H1 (cell line): ENCODE results near the gene TSHZ2. TPM values are rescaled to one million over a fixed set of nuclear protein-coding genes. Genes with fewer than 3 reads are reported as not detected.

Experiments used
- CTCF ChIA-PET: fragments of 300-600 bp; sonication (Branson Sonifier 250); formaldehyde crosslinking; loops from one replicate; lab custom pipeline; 2021; ENCODE audit not compliant: partially characterized antibody; lab: Charles Lee
- POLR2A ChIA-PET: fragments of 300-600 bp; sonication (Branson Sonifier 250); formaldehyde crosslinking; loops from one replicate; lab custom pipeline; 2021; ENCODE audit warnings: inconsistent platforms; ENCODE audit not compliant: partially characterized antibody; lab: Charles Lee
- DNase-seq, 2 experiments: peaks; one replicate each; pipeline versions ENCODE4 v3.0.0 to v3.0.0-alpha.2; 2010 to 2022; ENCODE audit warnings: low spot score in 2 of 2, low read depth in 1 of 2, mixed read lengths in 1 of 2
- FAIRE-seq: peaks from 2 replicates; lab custom pipeline; 2011; peaks lifted over from hg19 to GRCh38; lab: Jason Lieb, UNC
- H2AFZ ChIP-seq: 2 replicates; pipeline ENCODE4 v1.8.1; 2012; ENCODE audit warnings: low read length, inconsistent platforms
- H2AK5ac ChIP-seq: 2 replicates; pipeline ENCODE4 v1.6.1; 2013; ENCODE audit warnings: low read depth, low read length
- H2BK120ac ChIP-seq: replicated peaks from 2 replicates; pipeline ENCODE3; 2013; ENCODE audit warnings: low read depth, low read length, inconsistent platforms
- H2BK12ac ChIP-seq: 2 replicates; pipeline ENCODE4 v1.6.1; 2013; ENCODE audit warnings: low read depth, low read length
- H2BK15ac ChIP-seq: 2 replicates; pipeline ENCODE4 v1.6.1; 2013; ENCODE audit warnings: low read length
- H2BK20ac ChIP-seq: 2 replicates; pipeline ENCODE4 v1.6.1; 2013; ENCODE audit warnings: low read length
- H2BK5ac ChIP-seq: 2 replicates; pipeline ENCODE4 v1.6.1; 2013; ENCODE audit warnings: low read depth, low read length
- H3K14ac ChIP-seq: 2 replicates; pipeline ENCODE4 v1.6.1; 2013; ENCODE audit warnings: inconsistent platforms; ENCODE audit not compliant: insufficient read length
- H3K18ac ChIP-seq: 2 replicates; pipeline ENCODE4 v1.6.1; 2013; ENCODE audit warnings: low read length; ENCODE audit errors: extremely low read depth
- H3K23ac ChIP-seq: 2 replicates; pipeline ENCODE4 v1.6.1; 2013; ENCODE audit warnings: inconsistent platforms; ENCODE audit not compliant: insufficient read length
- H3K23me2 ChIP-seq: 2 replicates; pipeline ENCODE4 v1.6.1; 2013; ENCODE audit warnings: low read depth, low read length
- H3K27ac ChIP-seq: 2 replicates; pipeline ENCODE4 v1.6.1; 2011; ENCODE audit warnings: low read depth, low read length, inconsistent platforms
- H3K27me3 ChIP-seq, 4 experiments: replicated peaks in 1 of 4; 1 replicate in 1 of 4; 2 replicates in 3 of 4; pipeline versions ENCODE4 v1.6.1 to v1.8.1; 2011 to 2013; ENCODE audit warnings: low read length in 3 of 4, mild to moderate bottlenecking in 3 of 4, inconsistent platforms in 2 of 4, mixed read lengths in 2 of 4, moderate library complexity in 1 of 4; ENCODE audit not compliant: control insufficient read depth in 3 of 4, insufficient read depth in 3 of 4; ENCODE audit errors: extremely low read depth in 1 of 4
- H3K36me3 ChIP-seq, 4 experiments: 2 replicates each; pipeline versions ENCODE4 v1.6.1 to v1.8.1; 2011 to 2013; ENCODE audit warnings: mild to moderate bottlenecking in 4 of 4, low read length in 3 of 4, moderate library complexity in 2 of 4, control low read depth in 1 of 4, inconsistent platforms in 1 of 4; ENCODE audit not compliant: insufficient read depth in 4 of 4, control insufficient read depth in 2 of 4
- H3K4ac ChIP-seq: replicated peaks from 2 replicates; pipeline ENCODE3; 2013; ENCODE audit warnings: low read length, low read depth, mixed read lengths, inconsistent platforms; ENCODE audit not compliant: insufficient read length
- H3K4me1 ChIP-seq, 4 experiments: replicated peaks in 1 of 4; 1 replicate in 1 of 4; 2 replicates in 3 of 4; pipeline versions ENCODE4 v1.6.1 to v1.8.1; 2011 to 2013; ENCODE audit warnings: low read length in 3 of 4, inconsistent platforms in 2 of 4, mixed read lengths in 1 of 4; ENCODE audit not compliant: insufficient read depth in 4 of 4, control insufficient read depth in 3 of 4
- H3K4me2 ChIP-seq, 2 experiments: 2 replicates each; pipeline versions ENCODE4 v1.6.1 to v1.8.1; 2011 to 2013; ENCODE audit warnings: low read depth in 2 of 2, low read length in 2 of 2, control low read depth in 1 of 2, inconsistent platforms in 1 of 2, mild to moderate bottlenecking in 1 of 2; ENCODE audit not compliant: insufficient read depth in 1 of 2
- H3K4me3 ChIP-seq, 4 experiments: fragments of 200-600, 300-600 bp in 1 of 4; sonication (generic), shearing (Covaris generic), sonication (Bioruptor Twin) in 1 of 4; 2 replicates each; pipeline versions ENCODE4 v1.5.1 to v1.8.1; 2011 to 2016; ENCODE audit warnings: low read length in 4 of 4, low read depth in 3 of 4, control low read depth in 2 of 4, inconsistent platforms in 2 of 4, mild to moderate bottlenecking in 2 of 4, mixed read lengths in 1 of 4, moderate library complexity in 1 of 4; ENCODE audit not compliant: insufficient read depth in 2 of 4; ENCODE audit errors: extremely low read depth in 1 of 4
- H3K56ac ChIP-seq: replicated peaks from 2 replicates; pipeline ENCODE3; 2013; ENCODE audit warnings: low read depth, mild to moderate bottlenecking, mixed read lengths, low read length, inconsistent platforms; ENCODE audit not compliant: insufficient read length
- H3K79me1 ChIP-seq: 2 replicates; pipeline ENCODE4 v1.6.1; 2013; ENCODE audit warnings: low read depth, low read length, control low read depth
- H3K79me2 ChIP-seq, 2 experiments: 2 replicates each; pipeline versions ENCODE4 v1.6.1 to v1.8.1; 2012 to 2013; ENCODE audit warnings: low read length in 2 of 2, mild to moderate bottlenecking in 2 of 2, inconsistent platforms in 1 of 2; ENCODE audit not compliant: insufficient read depth in 2 of 2, control insufficient read depth in 1 of 2
- H3K9ac ChIP-seq, 4 experiments: replicated peaks in 1 of 4; 1 replicate in 1 of 4; 2 replicates in 3 of 4; pipeline versions ENCODE4 v1.6.1 to v1.8.1; 2011 to 2013; ENCODE audit warnings: low read depth in 3 of 4, low read length in 3 of 4, control low read depth in 2 of 4, mild to moderate bottlenecking in 2 of 4, moderate library complexity in 2 of 4, inconsistent platforms in 1 of 4; ENCODE audit errors: extremely low read depth in 1 of 4
- H3K9me3 ChIP-seq, 2 experiments: 2 replicates each; pipeline versions ENCODE4 v1.6.1 to v1.8.1; 2012 to 2013; ENCODE audit warnings: mild to moderate bottlenecking in 2 of 2, moderate library complexity in 2 of 2, control low read depth in 1 of 2, inconsistent platforms in 1 of 2, low read depth in 1 of 2, low read length in 1 of 2, mixed read lengths in 1 of 2; ENCODE audit not compliant: insufficient read depth in 2 of 2
- H4K20me1 ChIP-seq, 2 experiments: replicated peaks in 1 of 2; 2 replicates each; pipeline versions ENCODE3 to v1.8.1; 2011 to 2013; ENCODE audit warnings: inconsistent platforms in 2 of 2, low read length in 2 of 2, mild to moderate bottlenecking in 1 of 2; ENCODE audit not compliant: insufficient read depth in 2 of 2, control insufficient read depth in 1 of 2
- H4K5ac ChIP-seq: 2 replicates; pipeline ENCODE4 v1.6.1; 2013; ENCODE audit warnings: low read length, low read depth, mixed read lengths, inconsistent platforms; ENCODE audit not compliant: insufficient read length
- H4K8ac ChIP-seq: 2 replicates; pipeline ENCODE4 v1.8.0; 2013; ENCODE audit warnings: mild to moderate bottlenecking, moderate library complexity, low read length, inconsistent platforms; ENCODE audit not compliant: insufficient read depth; ENCODE audit errors: extremely low read depth
- H4K91ac ChIP-seq: replicated peaks from 2 replicates; pipeline ENCODE3; 2013; ENCODE audit warnings: low read length, mixed read lengths, inconsistent platforms; ENCODE audit not compliant: insufficient read length
- CHD2 ChIP-seq: IDR thresholded peaks from 2 replicates; pipeline ENCODE4 v1.6.1; 2012; ENCODE audit warnings: low read length, improper control_type of control experiment
- POU5F1 ChIP-seq: IDR thresholded peaks from 2 replicates; pipeline ENCODE4 v1.6.1; 2011; ENCODE audit warnings: low read depth, mild to moderate bottlenecking, low read length, moderate library complexity
- WGBS, 2 experiments: shearing (Covaris generic) in 1 of 2; methylation state at CpG; one replicate each; pipeline versions ENCODE4 v1.1.6 to v1.1.7; 2013 to 2015; ENCODE audit warnings: low lambda C conversion rate in 2 of 2, mixed read lengths in 2 of 2, inconsistent platforms in 1 of 2, low coverage in 1 of 2, missing lambda C conversion rate in 1 of 2; ENCODE audit not compliant: insufficient replicate concordance in 2 of 2, insufficient coverage in 1 of 2, insufficient read length in 1 of 2; ENCODE audit errors: extremely low coverage in 1 of 2, missing lambda C conversion rate in 1 of 2; 5-methylcytosine and 5-hydroxymethylcytosine counted together
- polyA plus RNA-seq, 7 experiments: library from polyadenylated mRNA; depleted of rRNA in 3 of 7; stranded (reverse) in 5 of 7; unstranded in 2 of 7; fragments of >200 nt in 5 of 7; fragments of 200-250 nt in 2 of 7; gene quantifications; 1 replicate in 5 of 7; 2 replicates in 1 of 7; 4 replicates in 1 of 7; pipeline versions ENCODE4 v1.2.1 to v1.2.3, GENCODE V29; 2011 to 2013; ENCODE audit warnings: missing spikeins in 2 of 7, mixed read lengths in 2 of 7
- total RNA-seq: library from RNA; stranded (reverse); fragmentation: NEBNext Ultra II Directional; extraction: Animal tissue kit (Norgen Biotek cat#: 25700); gene quantifications from 2 replicates; pipeline ENCODE4 v1.2.1, GENCODE V29; 2021

Gene TSHZ2
- total and polyA plus RNA-seq, 2 of the 8 experiments (the other 6 are each of a cell fraction or from before 2014, with no cell fraction given), result 0.14 to 0.30 TPM

GRCh38 chr20:52953020-52953419, 19.1 kb upstream of the TSHZ2 start:
- H3K27me3 ChIP-seq, result no peaks in the 10 kb centered on the region
- no peak overlapping the region for H3K27ac ChIP-seq
- POLR2A ChIA-PET, result no interaction called here
- H3K14ac ChIP-seq, result no peak overlapping the region
- no peak overlapping the region for H2BK15ac ChIP-seq
- no peak overlapping the region for H2AK5ac ChIP-seq
- H4K5ac ChIP-seq, result no peak overlapping the region
- H2BK12ac ChIP-seq, result no peak overlapping the region
- CTCF ChIA-PET, result interaction anchor here (1.1 kb wide), 1 partner anchor 9 kb away, joined by 4 read pairs; no protein-coding TSS in a partner anchor
- 75% methylated on average over 1 of the region's 1 CpG; no CpG with 5 or more reads in 1 of the 2 experiments for WGBS, 2 experiments
- no peaks in the 10 kb centered on the region for H3K4me1 ChIP-seq
- H4K8ac ChIP-seq, result no peak overlapping the region
- H3K9me3 ChIP-seq, result no peaks in the 10 kb centered on the region
- no peak overlapping the region for H3K23ac ChIP-seq
- DNase-seq, result no peak
- H3K56ac ChIP-seq, result no peak overlapping the region
- no peaks in the 10 kb centered on the region for H4K20me1 ChIP-seq
- no peaks in the 10 kb centered on the region for H3K23me2 ChIP-seq
- no peaks in the 10 kb centered on the region for H3K79me2 ChIP-seq
- no peak overlapping the region for H3K4ac ChIP-seq
- no peak overlapping the region for H4K91ac ChIP-seq
- no peak overlapping the region for H2BK20ac ChIP-seq
- no peaks in the 10 kb centered on the region for H3K79me1 ChIP-seq
- TF ChIP-seq CHD2 (no peak), POU5F1 (no peak)
- no peak overlapping the region for H3K4me2 ChIP-seq
- H2AFZ ChIP-seq, result no peak overlapping the region
- H3K4me3 ChIP-seq, result no peak overlapping the region
- no peak for FAIRE-seq
- no peak overlapping the region for H2BK5ac ChIP-seq
- no peak overlapping the region for H3K18ac ChIP-seq
- H3K9ac ChIP-seq, result no peak overlapping the region
- no peak overlapping the region for H2BK120ac ChIP-seq
- H3K36me3 ChIP-seq, result no peaks in the 10 kb centered on the region
